Transverse colon (tissue), 4 donors: Measurements from ENCODE around the gene CMTM4.

Experiments used
- POLR2A ChIP-seq: fragments of 450-650 bp; IDR thresholded peaks from one replicate; pipeline ENCODE4 v1.6.1; 2016; ENCODE audit warnings: antibody characterized with exemption, mild to moderate bottlenecking, moderate library complexity
- POLR2AphosphoS5 ChIP-seq, 3 donors: sonication (generic); formaldehyde crosslinking; IDR thresholded peaks; one replicate each; pipeline ENCODE4 v1.6.1; 2016; ENCODE audit warnings: antibody characterized with exemption in 3 of 3
- TF ChIP-seq, protein P1 (sequence below), 5 experiments: fragments of 200-600 bp in 3 of 5; fragments of 450-650 bp in 2 of 5; sonication (generic) in 3 of 5; IDR thresholded peaks; 1 replicate in 2 of 5; 2 replicates in 3 of 5; pipeline ENCODE4 v1.5.1; 2016 to 2017; ENCODE audit warnings: antibody characterized with exemption in 5 of 5, inconsistent platforms in 3 of 5, mild to moderate bottlenecking in 2 of 5, moderate library complexity in 1 of 5

DNA sequence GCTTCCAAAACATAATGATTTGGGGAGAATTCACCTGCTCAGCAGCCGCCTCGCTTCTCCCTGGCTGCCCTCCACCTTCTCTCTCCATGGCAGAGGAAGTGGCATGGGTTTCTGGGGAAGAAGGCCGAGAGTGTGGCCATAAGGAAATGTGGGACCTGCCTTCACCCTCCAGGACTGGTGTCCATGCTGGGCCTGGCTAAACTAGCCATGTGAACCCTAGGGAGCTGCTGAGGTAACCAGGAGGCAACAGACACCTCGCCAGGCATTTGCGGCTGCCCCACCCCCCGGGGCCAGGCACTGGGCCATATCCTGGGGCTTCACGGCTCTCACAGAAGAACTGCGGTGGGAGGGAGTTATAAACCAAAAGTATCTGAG, 9.9 kb upstream of the CMTM4 start:
- no peak for TF ChIP-seq POLR2AphosphoS5 (IDR thresholded peaks at IDR 0.05)
- TF ChIP-seq, protein P1, sequence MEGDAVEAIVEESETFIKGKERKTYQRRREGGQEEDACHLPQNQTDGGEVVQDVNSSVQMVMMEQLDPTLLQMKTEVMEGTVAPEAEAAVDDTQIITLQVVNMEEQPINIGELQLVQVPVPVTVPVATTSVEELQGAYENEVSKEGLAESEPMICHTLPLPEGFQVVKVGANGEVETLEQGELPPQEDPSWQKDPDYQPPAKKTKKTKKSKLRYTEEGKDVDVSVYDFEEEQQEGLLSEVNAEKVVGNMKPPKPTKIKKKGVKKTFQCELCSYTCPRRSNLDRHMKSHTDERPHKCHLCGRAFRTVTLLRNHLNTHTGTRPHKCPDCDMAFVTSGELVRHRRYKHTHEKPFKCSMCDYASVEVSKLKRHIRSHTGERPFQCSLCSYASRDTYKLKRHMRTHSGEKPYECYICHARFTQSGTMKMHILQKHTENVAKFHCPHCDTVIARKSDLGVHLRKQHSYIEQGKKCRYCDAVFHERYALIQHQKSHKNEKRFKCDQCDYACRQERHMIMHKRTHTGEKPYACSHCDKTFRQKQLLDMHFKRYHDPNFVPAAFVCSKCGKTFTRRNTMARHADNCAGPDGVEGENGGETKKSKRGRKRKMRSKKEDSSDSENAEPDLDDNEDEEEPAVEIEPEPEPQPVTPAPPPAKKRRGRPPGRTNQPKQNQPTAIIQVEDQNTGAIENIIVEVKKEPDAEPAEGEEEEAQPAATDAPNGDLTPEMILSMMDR (IDR thresholded peaks at IDR 0.05): no peak
- no peak for TF ChIP-seq POLR2A
